Spleen (tissue), 13 donors: ENCODE data around the gene ALDH9A1. TPM values are rescaled to one million over a fixed set of nuclear protein-coding genes. Genes with fewer than 3 reads are reported as not detected.
"Not testable (repeated sequence)": the region's sequence is repeated elsewhere in the genome, so short reads cannot be mapped to it uniquely, and the experiment has no call there.

Experiments
- DNase-seq: peaks from one replicate; pipeline ENCODE4 v3.0.0-alpha.2; 2020
- H3K27ac ChIP-seq, 8 donors: fragments of 200-600 bp; sonication (generic) in 7 of 8; 1 replicate in 4 of 8; 2 replicates in 4 of 8; pipeline versions ENCODE4 v1.5.0 to v1.8.0; 2016 to 2021; ENCODE audit warnings: inconsistent platforms in 4 of 8, mild to moderate bottlenecking in 4 of 8, moderate library complexity in 1 of 8
- H3K27me3 ChIP-seq, 7 donors: fragments of 200-600 bp; sonication (generic) in 6 of 7; replicated peaks in 1 of 7; 1 replicate in 4 of 7; 2 replicates in 3 of 7; pipeline versions ENCODE4 v1.5.0 to v1.8.0; 2016 to 2021; ENCODE audit warnings: inconsistent platforms in 3 of 7, mild to moderate bottlenecking in 1 of 7
- H3K36me3 ChIP-seq, 6 donors: fragments of 200-600 bp; sonication (generic) in 5 of 6; 1 replicate in 4 of 6; 2 replicates in 2 of 6; pipeline versions ENCODE4 v1.5.0 to v1.8.0; 2016 to 2021; ENCODE audit warnings: inconsistent platforms in 2 of 6
- H3K4me1 ChIP-seq, 6 donors: fragments of 200-600 bp; sonication (generic) in 5 of 6; 1 replicate in 3 of 6; 2 replicates in 3 of 6; pipeline versions ENCODE4 v1.5.0 to v1.8.0; 2016 to 2021; ENCODE audit warnings: inconsistent platforms in 3 of 6
- H3K4me3 ChIP-seq, 8 donors: fragments of 200-600 bp; sonication (generic) in 7 of 8; 1 replicate in 4 of 8; 2 replicates in 4 of 8; pipeline versions ENCODE4 v1.5.0 to v1.8.0; 2016 to 2021; ENCODE audit warnings: inconsistent platforms in 4 of 8, mild to moderate bottlenecking in 4 of 8, moderate library complexity in 2 of 8
- H3K9me3 ChIP-seq, 8 donors: fragments of 200-600 bp; sonication (generic) in 7 of 8; 1 replicate in 4 of 8; 2 replicates in 4 of 8; pipeline versions ENCODE4 v1.5.0 to v1.8.0; 2016 to 2021; ENCODE audit warnings: inconsistent platforms in 4 of 8
- POLR2A ChIP-seq, 3 donors: fragments of 450-650 bp; IDR thresholded peaks; one replicate each; pipeline ENCODE4 v1.5.1; 2017; ENCODE audit warnings: antibody characterized with exemption in 3 of 3, mild to moderate bottlenecking in 1 of 3
- POLR2AphosphoS5 ChIP-seq, 3 donors: sonication (generic); formaldehyde crosslinking; IDR thresholded peaks; one replicate each; pipeline ENCODE4 v1.5.1; 2017; ENCODE audit warnings: antibody characterized with exemption in 3 of 3
- WGBS, 5 donors: extraction: QIAGEN DNeasy Blood & Tissue Kit in 3 of 5; methylation state at CpG; one replicate each; pipeline versions ENCODE4 v1.1.5 to v1.1.7; 2013 to 2018; 5-methylcytosine and 5-hydroxymethylcytosine counted together
- intact Hi-C: fragments of 100-400 bp; cut with DNase I; formaldehyde crosslinking; loops from one replicate; pipeline ENCODE4 v1.15.0; 2023; ENCODE audit warnings: low total_unique reads
- long read RNA-seq, 2 donors: transcript quantifications; one replicate each; lab custom pipeline, GENCODE V29; 2026
- polyA plus RNA-seq, 3 donors: library from polyadenylated mRNA; stranded (reverse); fragments of 200-250 nt; gene quantifications; one replicate each; pipeline ENCODE4 v1.2.1, GENCODE V29; 2013
- total RNA-seq, 7 donors: library from RNA; depleted of rRNA in 3 of 7; stranded (reverse); fragments of >200 nt in 3 of 7; fragmentation: NEBNext Ultra II Directional in 4 of 7; extraction: Animal tissue kit (Norgen Biotek cat#: 25700) in 4 of 7; gene quantifications; one replicate each; pipeline versions ENCODE4 v1.1.0 to v1.2.1, GENCODE V29; 2016 to 2021
- TF ChIP-seq, protein P1 (sequence below), 11 experiments: fragments of 200-600 bp in 7 of 11; fragments of 450-650 bp in 4 of 11; sonication (generic) in 4 of 11; IDR thresholded peaks in 8 of 11; conservative IDR thresholded peaks in 3 of 11; 1 replicate in 7 of 11; 2 replicates in 4 of 11; pipeline versions ENCODE4 v1.4.0 to v1.8.0; 2016 to 2021; ENCODE audit warnings: antibody characterized with exemption in 11 of 11, inconsistent platforms in 4 of 11, mild to moderate bottlenecking in 1 of 11
- donor health status: healthy with polysubstance abuse.
- donor health status: DM: no; HTN: no; CAD: no; lungs with moderate emphysema.
- donor health status: DM: no; HTN: no; CAD: no.
- donor health status: Bipolar disorder and iron deficiency.
- donor health status: healthy.
- donor health status: DM: no; HTN: no; CAD: no.
- donor health status: DM: yes; HTN: yes; CAD: no.

The ALDH9A1 gene
- total RNA-seq = 100 to 1,000 TPM in 1 of 7 donors, 10 to 100 TPM in 6; 51.3 to 103 (median 69.3) TPM
- 10 to 100 TPM; 33.0 to 38.9 (median 37.5) TPM for polyA plus RNA-seq
- long read RNA-seq, donor 1, transcript ALDH9A1-203 (2 exons, 559 nt) = major isoform, 25 of 49 reads
- long read RNA-seq, donor 1, transcript ALDH9A1-201 (11 exons, 2,696 nt) = minor isoform, 23 of 49 reads
- long read RNA-seq, donor 1, partial matches to known transcripts = 0 of 49 reads
- long read RNA-seq, donor 1, other reads (novel, unspliced or antisense) = 0 of 49 reads
- long read RNA-seq, donor 2, transcript ALDH9A1-201 (11 exons, 2,696 nt) = minor isoform, 19 of 49 reads
- long read RNA-seq, donor 2, transcript ALDH9A1-203 (2 exons, 559 nt) = major isoform, 30 of 49 reads
- long read RNA-seq, donor 2, partial matches to known transcripts = 0 of 49 reads
- long read RNA-seq, donor 2, other reads (novel, unspliced or antisense) = 0 of 49 reads

DNA sequence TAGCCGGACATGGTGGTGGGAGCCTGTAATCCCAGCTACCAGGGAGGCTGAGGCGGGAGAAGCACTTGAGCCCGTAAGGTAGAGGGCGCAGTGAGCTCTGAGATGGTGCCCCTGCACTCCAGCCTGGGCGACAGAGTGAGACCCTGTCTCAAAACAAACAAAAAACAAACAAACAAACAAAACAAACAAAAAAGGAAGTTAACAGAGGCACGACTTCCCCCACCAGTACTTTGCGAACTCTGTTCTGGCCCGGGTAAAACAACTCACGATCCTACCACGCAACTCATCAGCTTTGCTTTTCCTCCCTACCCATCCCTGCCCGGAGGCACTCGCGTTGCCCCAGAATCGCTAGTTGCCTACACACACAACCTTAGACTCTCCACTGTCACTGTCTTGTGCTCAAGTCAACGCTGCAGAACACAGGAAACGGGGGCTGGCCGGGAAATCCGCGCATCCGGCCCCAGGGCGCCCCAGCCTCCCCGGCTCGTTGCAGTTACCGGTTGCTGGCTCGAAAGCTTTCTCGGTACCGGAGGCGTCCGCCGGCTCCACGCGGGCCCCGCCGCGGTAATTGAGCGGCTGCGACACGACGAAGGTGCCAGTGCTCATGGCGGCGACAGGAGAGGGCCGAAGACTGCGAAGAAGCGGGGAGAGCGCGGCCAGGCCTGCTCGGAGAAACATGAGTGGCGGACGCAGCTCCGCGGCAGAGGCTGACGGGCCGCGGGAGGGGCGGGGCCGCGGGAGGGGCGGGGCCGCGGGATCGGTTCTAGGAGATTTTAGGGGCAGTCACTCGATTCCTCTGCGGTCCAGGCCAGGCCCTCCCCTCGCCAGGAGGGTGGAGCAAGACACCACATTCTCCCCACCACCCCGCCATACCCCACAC lies at the start of gene ALDH9A1:
Gene ALDH9A1 (minus strand): TSS at position 682 of the 880 bp plus-strand sequence. CDS start 4 bp downstream, at position 678.
- Histone ChIP-seq H3K9me3 (no peaks in the 10 kb centered on the region), H3K4me1 (peaks cover 17 to 49% (median 34%) of the 10 kb centered on the region in 6 donors), H3K27me3 (no peaks in the 10 kb centered on the region), H3K27ac (peak within 1 kb of the TSS; percentile 93 to 99 (median 97)), H3K4me3 (peak within 1 kb of the TSS; percentile 62 to 91 (median 72)), H3K36me3 (peaks cover 0 to 20% (median 0%) of the 10 kb centered on the region in 6 donors)
- peak in 2 of 3 donors; percentile 50 to 75 for TF ChIP-seq POLR2A (IDR thresholded peaks at IDR 0.05)
- TF ChIP-seq POLR2AphosphoS5 (IDR thresholded peaks at IDR 0.05) = peak; percentile 94 to 97 (median 96)
- TF ChIP-seq, protein P1, sequence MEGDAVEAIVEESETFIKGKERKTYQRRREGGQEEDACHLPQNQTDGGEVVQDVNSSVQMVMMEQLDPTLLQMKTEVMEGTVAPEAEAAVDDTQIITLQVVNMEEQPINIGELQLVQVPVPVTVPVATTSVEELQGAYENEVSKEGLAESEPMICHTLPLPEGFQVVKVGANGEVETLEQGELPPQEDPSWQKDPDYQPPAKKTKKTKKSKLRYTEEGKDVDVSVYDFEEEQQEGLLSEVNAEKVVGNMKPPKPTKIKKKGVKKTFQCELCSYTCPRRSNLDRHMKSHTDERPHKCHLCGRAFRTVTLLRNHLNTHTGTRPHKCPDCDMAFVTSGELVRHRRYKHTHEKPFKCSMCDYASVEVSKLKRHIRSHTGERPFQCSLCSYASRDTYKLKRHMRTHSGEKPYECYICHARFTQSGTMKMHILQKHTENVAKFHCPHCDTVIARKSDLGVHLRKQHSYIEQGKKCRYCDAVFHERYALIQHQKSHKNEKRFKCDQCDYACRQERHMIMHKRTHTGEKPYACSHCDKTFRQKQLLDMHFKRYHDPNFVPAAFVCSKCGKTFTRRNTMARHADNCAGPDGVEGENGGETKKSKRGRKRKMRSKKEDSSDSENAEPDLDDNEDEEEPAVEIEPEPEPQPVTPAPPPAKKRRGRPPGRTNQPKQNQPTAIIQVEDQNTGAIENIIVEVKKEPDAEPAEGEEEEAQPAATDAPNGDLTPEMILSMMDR (IDR thresholded peaks at IDR 0.05 in 8 of 11, conservative IDR thresholded peaks at IDR 0.05 in 3 of 11) = peak in 7 of 11 experiments; percentile 9 to 44 (median 24)
- 0 to 1% (median 1%) methylated on average over 34 to 65 of the region's 65 CpGs for WGBS, 5 donors
- peak; percentile 97 for DNase-seq
- intact Hi-C loops = loop anchor here (5.0 to 10.0 kb wide), 2 partner anchors 66 to 93 kb away; partner anchors contain the start of gene MGST3

GRCh38 chr1:165747632-165748447 lies 49.5 kb upstream of the ALDH9A1 start:
- Histone ChIP-seq H3K27ac (no peak overlapping the region), H3K4me1 (no peaks in the 10 kb centered on the region), H3K4me3 (no peak overlapping the region), H3K36me3 (peaks cover 0 to 98% (median 48%) of the 10 kb centered on the region in 6 donors), H3K27me3 (no peaks in the 10 kb centered on the region), H3K9me3 (no peaks in the 10 kb centered on the region)
- intact Hi-C loops = no loop called here
- DNase-seq = no peak
- 94 to 96% (median 95%) methylated on average over 9 of the region's 9 CpGs for WGBS, 5 donors
- TF ChIP-seq POLR2AphosphoS5 (IDR thresholded peaks at IDR 0.05) (no peak), POLR2A (IDR thresholded peaks at IDR 0.05) (no peak)
- TF ChIP-seq, protein P1 (IDR thresholded peaks at IDR 0.05 in 8 of 11, conservative IDR thresholded peaks at IDR 0.05 in 3 of 11) = no peak

DNA sequence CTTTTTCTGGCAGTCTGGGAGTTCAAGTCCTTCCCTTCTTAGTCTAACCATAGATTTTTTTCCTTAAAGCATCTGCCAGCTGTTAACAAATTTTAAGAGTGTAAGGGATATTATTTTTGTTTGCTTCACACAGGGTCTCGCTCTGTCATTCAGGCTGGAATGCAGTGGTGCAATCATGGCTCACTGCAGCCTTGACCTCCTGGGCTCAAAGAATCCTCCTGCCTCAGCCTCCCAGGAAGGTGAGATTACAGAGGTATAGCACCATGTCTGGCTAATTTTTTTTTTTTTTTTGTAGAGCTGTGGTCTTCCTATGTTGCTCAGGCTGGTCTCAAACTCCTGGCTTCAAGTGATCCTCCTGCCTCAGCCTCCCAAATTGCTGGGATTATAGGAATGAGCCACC lies 46.6 kb upstream of the ALDH9A1 start:
- intact Hi-C loops, H3K4me1 ChIP-seq, H3K9me3 ChIP-seq, H3K27me3 ChIP-seq, H3K27ac ChIP-seq, DNase-seq, H3K4me3 ChIP-seq: not testable (repeated sequence)
- H3K36me3 ChIP-seq = peaks cover 0 to 98% (median 60%) of the 10 kb centered on the region in 6 donors
- 93 to 100% (median 97%) methylated on average over 1 of the region's 1 CpG for WGBS, 5 donors

DNA sequence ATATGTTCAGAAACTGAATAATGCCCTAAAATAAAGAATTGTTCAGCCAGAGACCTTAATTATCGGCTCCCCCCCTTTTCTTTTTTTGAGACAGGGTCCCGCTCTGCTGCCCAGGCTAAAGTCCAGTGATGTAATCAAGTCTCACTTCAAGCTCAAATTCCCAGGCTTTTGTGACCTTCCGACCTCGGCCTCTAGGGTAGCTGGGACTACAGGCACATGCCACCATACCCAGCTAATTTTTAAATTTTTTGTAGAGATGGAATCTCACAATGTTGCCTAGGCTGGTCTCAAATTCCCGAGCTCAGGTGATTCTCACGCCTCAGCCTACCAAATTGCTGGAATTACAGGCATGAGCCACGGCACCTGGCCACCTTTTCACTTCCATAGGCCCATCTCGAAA lies 43.8 kb upstream of the ALDH9A1 start:
- WGBS, 5 donors = 92 to 99% (median 97%) methylated on average over 8 of the region's 8 CpGs
- no peaks in the 10 kb centered on the region for H3K27me3 ChIP-seq
- intact Hi-C loops = no loop called here

More for the DNA sequence above, 43.8 kb upstream of the ALDH9A1 start:
- DNase-seq = no peak
- peaks cover 0 to 89% (median 50%) of the 10 kb centered on the region in 6 donors for H3K36me3 ChIP-seq
- no peak overlapping the region for H3K27ac ChIP-seq
- peaks cover 12 to 26% (median 19%) of the 10 kb centered on the region in 6 donors for H3K4me1 ChIP-seq
- H3K9me3 ChIP-seq = no peaks in the 10 kb centered on the region
- TF ChIP-seq POLR2A (IDR thresholded peaks at IDR 0.05) = no peak
- no peak for TF ChIP-seq POLR2AphosphoS5 (IDR thresholded peaks at IDR 0.05)
- TF ChIP-seq, protein P1 (IDR thresholded peaks at IDR 0.05 in 8 of 11, conservative IDR thresholded peaks at IDR 0.05 in 3 of 11) = no peak
- H3K4me3 ChIP-seq = no peak overlapping the region
